HT-29 (cell line): ENCODE data around the gene ZFAND4. TPM values are rescaled to one million over a fixed set of nuclear protein-coding genes. Genes with fewer than 3 reads are reported as not detected.
"Not testable (repeated sequence)": the region's sequence is repeated elsewhere in the genome, so short reads cannot be mapped to it uniquely, and the experiment has no call there.

ENCODE experiments used
- DNase-seq: peaks from one replicate; pipeline ENCODE4 v3.0.0-alpha.2; 2015; ENCODE audit warnings: low spot score
- total RNA-seq: library from RNA; depleted of rRNA; stranded (reverse); fragments of >200 nt; shearing (Covaris generic); gene quantifications from 2 replicates; pipeline ENCODE4 v1.2.3, GENCODE V29; 2014; rRNA removed

ZFAND4 gene
- total RNA-seq, 1 experiment from 2014 or later: 4.8 TPM

DNA sequence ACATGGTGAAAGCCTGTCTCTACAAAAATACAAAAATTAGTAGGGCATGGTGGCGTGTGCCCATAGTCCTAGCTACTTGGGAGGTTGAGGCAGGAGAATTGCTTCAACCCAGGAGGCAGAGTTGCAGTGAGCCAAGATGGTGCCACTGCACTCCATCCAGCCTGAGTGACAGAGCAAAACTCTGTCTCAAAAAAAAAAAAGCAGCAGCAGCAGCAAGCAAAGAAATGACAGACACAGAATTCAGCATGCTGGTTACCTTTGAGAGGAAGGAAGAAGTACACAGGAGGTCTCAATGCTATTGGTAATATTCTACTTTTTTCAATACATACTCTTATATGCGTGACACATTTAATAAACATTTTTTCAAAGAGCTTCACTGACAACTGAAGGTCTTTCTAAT is 81.3 kb downstream of the ZFAND4 start:
- no peak for DNase-seq

GRCh38 chr10:45589868-45590267 is 82.7 kb downstream of the ZFAND4 start:
- DNase-seq: no peak

GRCh38 chr10:45589009-45589408 is 83.6 kb downstream of the ZFAND4 start:
- no peak for DNase-seq

GRCh38 chr10:45586028-45586824 is 86.3 kb downstream of the ZFAND4 start:
- DNase-seq: no peak

DNA sequence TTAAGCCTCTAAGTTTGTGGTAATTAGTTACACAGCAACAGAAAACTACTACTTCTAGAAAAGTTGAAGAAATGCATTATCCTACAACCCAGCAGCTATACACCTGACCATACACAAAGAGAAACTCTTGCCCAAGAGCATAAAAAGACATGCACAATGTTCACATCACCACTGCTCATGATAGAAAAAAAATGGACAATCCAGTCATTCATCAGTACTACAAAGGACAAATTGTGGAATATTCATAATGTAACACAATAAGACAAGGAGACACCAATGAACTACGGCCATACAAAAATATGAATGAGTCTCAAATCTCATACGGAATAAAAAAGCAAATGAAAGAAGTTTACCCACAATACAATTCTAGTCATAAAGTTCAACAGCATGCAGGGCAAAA is 87.4 kb downstream of the ZFAND4 start:
- no peak for DNase-seq

- DNase-seq: no peak
Observed at GRCh38 chr10:45582386-45582781, 90.2 kb downstream of the ZFAND4 start.

- DNase-seq: no peak
Observed at GRCh38 chr10:45581582-45582385, 90.8 kb downstream of the ZFAND4 start.

GRCh38 chr10:45581216-45581549 is 91.4 kb downstream of the ZFAND4 start:
- DNase-seq: no peak

- no peak for DNase-seq
Observed at GRCh38 chr10:45580371-45581215, 92.0 kb downstream of the ZFAND4 start.

DNA sequence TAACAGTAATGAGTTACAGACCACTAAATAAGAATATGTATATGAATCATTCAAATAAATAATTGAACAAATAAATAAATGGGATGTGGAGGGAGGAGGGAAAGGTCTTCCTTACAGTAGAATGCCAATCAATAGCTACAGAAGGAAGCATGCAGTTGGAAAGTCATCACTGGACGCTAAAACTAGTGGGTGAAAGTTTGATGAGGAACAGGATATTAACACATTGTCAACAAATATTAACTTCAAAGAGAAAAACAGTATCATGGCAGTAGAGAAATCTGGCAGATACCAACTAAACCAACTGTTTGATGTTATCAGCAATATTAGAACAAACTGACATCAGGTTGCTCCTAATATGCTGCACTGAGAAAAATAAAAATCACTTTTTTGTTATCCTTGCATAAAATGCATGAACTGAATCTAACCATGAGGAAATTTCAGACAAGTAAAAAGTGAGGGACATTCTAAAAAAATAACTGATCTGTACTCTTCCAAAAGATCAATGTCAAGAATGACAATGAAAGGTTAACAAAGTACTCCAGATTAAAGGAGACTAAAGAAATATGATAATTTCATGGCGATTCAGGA is 94.1 kb downstream of the ZFAND4 start:
- no peak for DNase-seq

DNA sequence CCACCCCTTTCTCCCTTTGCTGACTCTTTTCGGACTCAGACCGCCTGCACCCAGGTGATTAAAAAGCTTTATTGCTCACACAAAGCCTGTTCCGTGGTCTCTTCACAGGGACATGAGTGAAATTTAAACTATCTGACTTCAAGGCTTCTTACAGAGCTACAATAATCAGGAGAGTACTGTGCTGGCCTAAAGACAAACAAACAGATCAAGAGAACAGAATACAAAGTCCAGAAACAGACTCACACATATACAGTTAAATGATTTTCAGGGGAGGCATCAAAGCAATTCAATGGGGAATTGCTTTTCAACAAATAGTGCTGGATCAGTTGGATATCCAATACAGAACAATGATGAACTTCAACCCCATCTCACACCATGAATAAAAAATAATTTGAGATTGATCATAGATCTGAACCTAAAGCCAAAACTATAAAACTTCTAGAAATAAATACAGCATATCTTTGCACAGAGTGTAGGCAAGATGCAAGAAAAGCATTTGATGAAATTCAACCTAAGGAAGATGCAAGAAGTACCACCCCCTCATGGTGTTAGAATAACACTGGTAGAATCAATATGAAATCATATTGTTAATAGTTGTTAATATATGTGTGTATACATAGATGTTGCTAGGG is 96.5 kb downstream of the ZFAND4 start:
- no peak for DNase-seq

GRCh38 chr10:45575032-45575761 is 97.4 kb downstream of the ZFAND4 start:
- DNase-seq: not testable (repeated sequence)

DNA sequence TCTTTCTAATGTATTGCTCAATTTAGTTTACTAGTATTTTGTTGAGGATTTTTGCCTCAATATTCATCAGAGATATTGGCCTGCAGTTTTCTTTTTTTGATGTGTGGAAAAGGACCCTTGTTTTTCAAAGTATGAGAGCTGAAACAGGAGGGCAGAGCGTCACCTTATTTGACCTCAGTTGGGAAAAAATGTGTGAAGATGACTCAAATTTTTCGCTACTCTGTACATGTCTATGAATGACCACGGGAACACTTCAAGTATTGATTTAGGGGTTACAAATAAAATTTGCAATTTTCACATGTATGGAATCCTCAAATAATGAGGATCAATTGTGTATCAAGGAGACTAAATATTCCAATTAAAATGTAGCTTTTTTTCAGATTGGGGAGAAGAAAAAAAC is 103.1 kb downstream of the ZFAND4 start:
- no peak for DNase-seq

GRCh38 chr10:45566415-45566814 is 106.2 kb downstream of the ZFAND4 start:
- no peak for DNase-seq

Other genes starting within 250 kb of the ZFAND4 start
- gene WASHC2C, start 54.5 kb upstream of the ZFAND4 start, total RNA-seq: 12.8 and 13.9 TPM in 2 replicates
- gene AGAP4, start 174.7 kb upstream of the ZFAND4 start, total RNA-seq: 11.1 and 11.8 TPM in 2 replicates